Suprapubic skin (tissue), 3 donors: ENCODE data around the gene PGP.

Experiments
- EP300 ChIP-seq: sonication (generic); formaldehyde crosslinking; IDR thresholded peaks from one replicate; pipeline ENCODE4 v1.6.1; 2017; ENCODE audit warnings: antibody characterized with exemption
- POLR2A ChIP-seq, 2 donors: fragments of 450-650 bp; IDR thresholded peaks; one replicate each; pipeline ENCODE4 v1.6.1; 2017; ENCODE audit warnings: antibody characterized with exemption in 2 of 2, mild to moderate bottlenecking in 2 of 2, moderate library complexity in 2 of 2
- TF ChIP-seq, protein P1 (sequence below), 2 donors: fragments of 200-600 bp in 1 of 2; fragments of 450-650 bp in 1 of 2; sonication (generic) in 1 of 2; IDR thresholded peaks; one replicate each; pipeline ENCODE4 v1.5.1; 2016 to 2019; ENCODE audit warnings: antibody characterized with exemption in 2 of 2, mild to moderate bottlenecking in 1 of 2, moderate library complexity in 1 of 2

DNA sequence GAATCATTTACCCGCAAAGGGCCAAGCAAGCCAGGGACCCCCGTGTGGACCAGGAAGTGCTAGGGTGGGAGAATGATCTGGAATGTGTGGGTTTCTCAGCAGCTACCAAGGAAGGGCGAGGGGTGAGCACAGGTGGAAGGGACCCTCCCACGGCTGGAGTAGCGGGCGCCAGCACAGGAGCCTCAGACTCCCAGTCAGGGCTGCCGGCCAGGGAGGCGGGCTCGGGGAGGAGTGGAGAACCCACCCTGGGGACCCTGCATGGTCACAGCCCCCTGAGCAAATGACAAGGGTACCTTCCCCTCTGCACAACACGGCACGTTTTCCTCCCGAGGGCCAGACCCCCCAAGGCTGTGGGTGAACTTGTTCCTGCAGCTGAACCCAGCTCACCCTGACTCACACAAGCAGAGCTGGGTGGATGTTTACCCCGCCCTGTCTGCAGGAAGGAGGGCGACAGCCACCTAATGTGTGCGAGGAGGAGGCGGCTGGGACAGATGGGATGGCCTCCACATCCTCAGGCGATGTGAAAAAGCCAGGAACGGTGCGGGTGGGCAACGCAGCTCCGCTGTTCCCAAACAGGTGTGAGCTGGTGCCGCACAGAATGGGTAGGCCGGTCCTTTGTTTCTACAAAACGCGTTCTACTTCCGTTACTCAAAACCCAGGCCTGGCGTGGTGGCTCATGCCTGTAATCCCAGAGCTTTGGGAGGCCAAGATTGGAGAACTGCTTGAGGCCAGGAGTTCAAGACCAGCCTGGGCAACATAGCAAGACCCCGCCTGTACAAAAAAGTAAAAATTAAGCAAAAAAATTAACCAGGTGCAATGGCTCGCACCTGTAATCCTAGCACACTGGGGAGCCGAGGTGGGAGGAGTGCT lies 30.5 kb upstream of the PGP start:
- TF ChIP-seq EP300 (no peak), POLR2A (IDR thresholded peaks at IDR 0.05) (no peak)
- TF ChIP-seq, protein P1, sequence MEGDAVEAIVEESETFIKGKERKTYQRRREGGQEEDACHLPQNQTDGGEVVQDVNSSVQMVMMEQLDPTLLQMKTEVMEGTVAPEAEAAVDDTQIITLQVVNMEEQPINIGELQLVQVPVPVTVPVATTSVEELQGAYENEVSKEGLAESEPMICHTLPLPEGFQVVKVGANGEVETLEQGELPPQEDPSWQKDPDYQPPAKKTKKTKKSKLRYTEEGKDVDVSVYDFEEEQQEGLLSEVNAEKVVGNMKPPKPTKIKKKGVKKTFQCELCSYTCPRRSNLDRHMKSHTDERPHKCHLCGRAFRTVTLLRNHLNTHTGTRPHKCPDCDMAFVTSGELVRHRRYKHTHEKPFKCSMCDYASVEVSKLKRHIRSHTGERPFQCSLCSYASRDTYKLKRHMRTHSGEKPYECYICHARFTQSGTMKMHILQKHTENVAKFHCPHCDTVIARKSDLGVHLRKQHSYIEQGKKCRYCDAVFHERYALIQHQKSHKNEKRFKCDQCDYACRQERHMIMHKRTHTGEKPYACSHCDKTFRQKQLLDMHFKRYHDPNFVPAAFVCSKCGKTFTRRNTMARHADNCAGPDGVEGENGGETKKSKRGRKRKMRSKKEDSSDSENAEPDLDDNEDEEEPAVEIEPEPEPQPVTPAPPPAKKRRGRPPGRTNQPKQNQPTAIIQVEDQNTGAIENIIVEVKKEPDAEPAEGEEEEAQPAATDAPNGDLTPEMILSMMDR (IDR thresholded peaks at IDR 0.05), result no peak
